Body of pancreas (tissue), 4 donors: ENCODE data around the gene SLC5A5. TPM values are rescaled to one million over a fixed set of nuclear protein-coding genes. Genes with fewer than 3 reads are reported as not detected.

ENCODE experiments used
- ATAC-seq: fragments of 150-250 bp; one replicate; pipeline ENCODE4 v1.9.1; 2016
- DNase-seq, 4 donors: peaks; one replicate each; pipeline ENCODE4 v3.0.0-alpha.2; 2019
- H3K27ac ChIP-seq, 4 donors: fragments of 200-600 bp; sonication (generic); 1 replicate in 3 of 4; 2 replicates in 1 of 4; pipeline versions ENCODE4 v1.5.1 to v1.6.1; 2016 to 2019; ENCODE audit warnings: mild to moderate bottlenecking in 1 of 4, mixed read lengths in 1 of 4, moderate library complexity in 1 of 4
- H3K27me3 ChIP-seq, 2 donors: fragments of 200-600 bp; sonication (generic); one replicate each; pipeline ENCODE4 v1.6.0; 2016; ENCODE audit warnings: mild to moderate bottlenecking in 1 of 2
- H3K36me3 ChIP-seq, 2 donors: fragments of 200-600 bp; sonication (generic); replicated peaks in 1 of 2; 2 replicates each; pipeline ENCODE4 v1.5.1; 2016; ENCODE audit warnings: low read depth in 2 of 2; ENCODE audit not compliant: insufficient read depth in 1 of 2
- H3K4me1 ChIP-seq: fragments of 200-600 bp; sonication (generic); one replicate; pipeline ENCODE4 v1.6.0; 2016
- H3K4me3 ChIP-seq, 2 donors: fragments of 200-600 bp; sonication (generic); 1 replicate in 1 of 2; 2 replicates in 1 of 2; pipeline ENCODE4 v1.5.1; 2016 to 2019
- H3K9me3 ChIP-seq, 3 donors: fragments of 200-600 bp; sonication (generic); 1 replicate in 2 of 3; 2 replicates in 1 of 3; pipeline ENCODE4 v1.5.1; 2016
- CTCF ChIP-seq, 7 experiments: fragments of 450-650 bp in 4 of 7; fragments of 200-600 bp in 3 of 7; sonication (generic) in 3 of 7; IDR thresholded peaks; one replicate each; pipeline ENCODE4 v1.5.1; 2016 to 2019; ENCODE audit warnings: antibody characterized with exemption in 7 of 7
- POLR2A ChIP-seq, 3 donors: fragments of 450-650 bp; IDR thresholded peaks; one replicate each; pipeline ENCODE4 v1.6.1; 2016; ENCODE audit warnings: antibody characterized with exemption in 3 of 3, mild to moderate bottlenecking in 2 of 3
- WGBS, 2 donors: methylation state at CpG; one replicate each; pipeline ENCODE4 v1.1.5; 2017; 5-methylcytosine and 5-hydroxymethylcytosine counted together
- intact Hi-C: fragments of 100-400 bp; cut with DNase I; formaldehyde crosslinking; loops from one replicate; pipeline ENCODE4 v1.15.1; 2023
- total RNA-seq, 2 donors: library from RNA; depleted of rRNA; stranded (reverse); fragments of >200 nt; gene quantifications; one replicate each; pipeline ENCODE4 v1.1.0, GENCODE V29; 2016

The SLC5A5 gene
- total RNA-seq, 2 donors from 2014 or later: not detected

GRCh38 chr19:17932485-17933338 is 61.0 kb downstream of the SLC5A5 start, which contains the start of gene CCDC124:
CCDC124 (plus strand) TSS chr19:17933015; CDS start chr19:17936421, 3,406 bp downstream.
- Histone ChIP-seq H3K4me3 (peak within 1 kb of the TSS; percentile 66 to 91), H3K27ac (peak within 1 kb of the TSS; percentile 81 to 84 (median 84)), H3K9me3 (no peaks in the 10 kb centered on the region), H3K36me3 (no peaks in the 10 kb centered on the region), H3K4me1 (peaks cover 22% of the 10 kb centered on the region), H3K27me3 (no peaks in the 10 kb centered on the region)
- TF ChIP-seq CTCF (IDR thresholded peaks at IDR 0.05): peak; percentile 78 to 98 (median 97)
- peak in 2 of 3 donors; percentile 85 to 91 for TF ChIP-seq POLR2A (IDR thresholded peaks at IDR 0.05)
- ATAC-seq (peak; percentile 98), DNase-seq (peak; percentile 91 to 93 (median 92))
- 0 to 1% methylated on average over 29 to 64 of the region's 64 CpGs for WGBS, 2 donors
- intact Hi-C loops: no loop called here

- H3K9me3 ChIP-seq: no peaks in the 10 kb centered on the region
- peak overlapping the region; percentile 66 to 91 for H3K4me3 ChIP-seq
- H3K36me3 ChIP-seq: no peaks in the 10 kb centered on the region
- ATAC-seq: no peak
- H3K4me1 ChIP-seq: peaks cover 22% of the 10 kb centered on the region
- no peak for DNase-seq
- WGBS, 2 donors: 15 to 20% methylated on average over 19 of the region's 19 CpGs
- peak overlapping the region in 3 of 4 donors; percentile 81 to 84 (median 84) for H3K27ac ChIP-seq
- no peak for TF ChIP-seq CTCF (IDR thresholded peaks at IDR 0.05)
- TF ChIP-seq POLR2A (IDR thresholded peaks at IDR 0.05): no peak
- intact Hi-C loops: no loop called here
- no peaks in the 10 kb centered on the region for H3K27me3 ChIP-seq
These were observed 61.8 kb downstream of the SLC5A5 start for GRCh38 chr19:17933414-17934129.

- Histone ChIP-seq H3K27ac (no peak overlapping the region), H3K4me1 (peaks cover 22% of the 10 kb centered on the region), H3K27me3 (no peaks in the 10 kb centered on the region), H3K36me3 (peaks cover 0 to 2% of the 10 kb centered on the region in 2 donors), H3K9me3 (no peaks in the 10 kb centered on the region), H3K4me3 (no peak overlapping the region)
- TF ChIP-seq CTCF (IDR thresholded peaks at IDR 0.05) (no peak), POLR2A (IDR thresholded peaks at IDR 0.05) (no peak)
- 89 to 92% methylated on average over 19 to 20 of the region's 21 CpGs for WGBS, 2 donors
- intact Hi-C loops: loop anchor here (5.0 kb wide), 1 partner anchor 69 kb away; no protein-coding TSS in a partner anchor
- ATAC-seq: no peak
- no peak for DNase-seq
These were observed 64.6 kb downstream of the SLC5A5 start for GRCh38 chr19:17936379-17936778.

- Histone ChIP-seq H3K27me3 (no peaks in the 10 kb centered on the region), H3K27ac (no peak overlapping the region), H3K9me3 (no peaks in the 10 kb centered on the region), H3K4me1 (peaks cover 13% of the 10 kb centered on the region), H3K36me3 (peaks cover 0 to 2% of the 10 kb centered on the region in 2 donors), H3K4me3 (no peak overlapping the region)
- WGBS, 2 donors: 88 to 90% methylated on average over 8 to 9 of the region's 9 CpGs
- TF ChIP-seq CTCF (IDR thresholded peaks at IDR 0.05) (no peak), POLR2A (IDR thresholded peaks at IDR 0.05) (no peak)
- DNase-seq (no peak), ATAC-seq (no peak)
- intact Hi-C loops: loop anchor here (5.0 kb wide), 1 partner anchor 70 kb away; no protein-coding TSS in a partner anchor
These were observed 65.7 kb downstream of the SLC5A5 start for GRCh38 chr19:17937371-17937900.
